HG02571 (cell line): ENCODE data around the gene RSRC1.
"Not testable (repeated sequence)": the region's sequence is repeated elsewhere in the genome, so short reads cannot be mapped to it uniquely, and the experiment has no call there.

Experiments used
- ATAC-seq: cut with Tn5 transposase; IDR thresholded peaks from one replicate; pipeline ENCODE4 v1.9.1; 2021; ENCODE audit warnings: mild to moderate bottlenecking, moderate library complexity; ENCODE audit not compliant: unreplicated experiment

The RSRC1 gene

DNA sequence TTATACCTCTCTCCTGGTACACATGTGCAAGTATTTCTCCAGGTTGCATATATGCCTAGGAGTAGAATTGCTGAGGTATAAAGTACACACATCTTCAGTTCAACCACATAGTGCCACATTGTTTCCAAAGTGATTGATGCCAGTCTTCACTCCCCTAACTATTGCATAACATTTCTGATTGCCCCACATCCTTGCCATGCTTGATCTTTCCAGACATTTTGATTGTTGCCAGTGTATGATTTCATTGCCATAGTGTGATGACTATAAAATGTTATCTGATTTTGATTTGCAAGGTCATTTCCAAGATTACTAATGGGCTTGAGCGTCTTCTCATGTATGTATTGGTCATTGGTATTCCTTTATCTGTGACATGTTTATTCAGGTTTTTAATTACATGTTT lies 400.0 kb downstream of the RSRC1 start:
- ATAC-seq, result no peak

- not testable (repeated sequence) for ATAC-seq
Measured at GRCh38 chr3:158516729-158517128, 406.8 kb downstream of the RSRC1 start.

GRCh38 chr3:158519776-158520175 lies 409.9 kb downstream of the RSRC1 start:
- no peak for ATAC-seq

DNA sequence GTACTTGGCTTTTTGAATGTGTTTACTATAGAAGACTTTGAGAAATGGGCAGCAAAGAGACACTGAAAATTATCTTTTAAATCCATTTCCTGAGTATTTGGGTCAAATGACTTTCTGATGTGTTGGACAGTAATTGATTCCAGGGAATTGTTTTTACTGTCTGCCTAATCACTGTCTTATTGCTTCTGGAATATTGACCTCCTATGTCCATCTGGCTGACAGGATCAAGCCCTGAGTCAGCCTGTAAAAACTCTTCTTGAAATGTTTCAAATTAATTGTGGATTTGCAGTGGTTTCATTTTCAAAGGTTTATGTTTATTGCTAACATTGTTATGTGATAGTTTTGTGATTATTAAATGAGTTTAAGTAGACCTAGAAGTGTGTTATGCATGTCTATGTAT lies 410.5 kb downstream of the RSRC1 start:
- no peak for ATAC-seq

DNA sequence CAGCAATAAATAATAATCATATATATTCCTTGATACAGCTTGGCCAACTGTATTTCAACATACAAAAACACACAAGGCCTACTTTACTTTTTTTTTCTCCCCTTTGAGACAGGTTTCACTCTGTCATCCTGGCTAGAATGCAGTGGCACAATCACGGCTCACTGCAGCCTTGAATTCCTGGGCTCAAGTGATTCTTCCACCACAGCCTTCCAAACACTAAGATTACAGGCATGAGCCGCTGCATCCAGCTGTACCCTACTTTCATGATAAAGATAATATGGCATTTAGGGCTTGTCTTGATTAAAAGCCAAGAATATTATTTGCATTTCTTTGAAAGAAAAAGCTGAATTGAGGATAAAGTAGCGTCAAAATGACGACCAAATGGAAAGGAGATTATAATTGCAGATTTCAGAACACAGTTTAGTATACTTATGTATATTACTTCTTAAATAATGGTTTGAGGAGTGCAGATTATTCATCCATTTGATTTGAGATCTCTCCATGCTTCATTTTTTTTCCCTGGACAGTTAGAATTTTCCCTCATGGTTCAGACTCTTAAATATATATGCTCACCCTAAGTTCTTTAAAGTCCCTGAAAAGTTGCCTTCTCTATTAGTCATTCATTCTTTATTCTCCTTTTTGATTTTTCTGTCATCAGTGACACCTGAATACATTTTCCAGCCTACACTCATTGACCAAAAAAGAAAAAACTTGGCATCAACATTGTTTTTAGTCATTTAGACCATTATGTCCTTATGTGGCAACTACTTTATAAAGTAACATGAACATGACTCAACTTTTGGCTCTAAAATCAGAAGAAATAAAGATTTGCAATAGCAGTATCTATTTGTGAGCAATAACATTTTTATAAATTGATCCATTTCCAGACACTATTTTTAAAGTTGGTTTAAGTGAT lies 412.6 kb downstream of the RSRC1 start:
- ATAC-seq, result no peak

GRCh38 chr3:158528076-158528674 lies 418.3 kb downstream of the RSRC1 start:
- ATAC-seq, result no peak

DNA sequence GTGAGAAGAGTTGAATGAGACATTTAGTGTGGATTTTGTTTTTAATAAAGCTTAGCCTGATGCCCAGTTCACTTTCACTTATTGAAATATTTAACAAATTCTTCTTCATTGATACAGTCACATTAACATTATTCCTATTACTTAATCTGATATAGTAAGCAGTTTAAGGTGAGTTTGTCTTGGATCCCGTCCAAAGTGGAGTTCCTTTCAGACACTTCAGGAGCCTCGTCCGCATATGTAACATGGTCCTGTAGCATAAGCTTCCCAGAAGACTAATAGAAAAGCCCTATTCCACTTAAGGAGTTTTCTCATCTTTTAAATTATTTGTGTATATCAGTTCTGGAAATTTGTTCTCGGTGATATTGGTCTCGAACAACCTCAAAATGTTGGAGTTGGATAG lies 421.4 kb downstream of the RSRC1 start:
- ATAC-seq, result no peak

- ATAC-seq, result no peak
Measured at GRCh38 chr3:158532099-158532734, 422.3 kb downstream of the RSRC1 start.

GRCh38 chr3:158535918-158536317 lies 426.0 kb downstream of the RSRC1 start:
- ATAC-seq, result no peak

GRCh38 chr3:158539414-158540014 lies 429.6 kb downstream of the RSRC1 start:
- ATAC-seq, result no peak

GRCh38 chr3:158540066-158540465 lies 430.2 kb downstream of the RSRC1 start:
- ATAC-seq, result no peak

DNA sequence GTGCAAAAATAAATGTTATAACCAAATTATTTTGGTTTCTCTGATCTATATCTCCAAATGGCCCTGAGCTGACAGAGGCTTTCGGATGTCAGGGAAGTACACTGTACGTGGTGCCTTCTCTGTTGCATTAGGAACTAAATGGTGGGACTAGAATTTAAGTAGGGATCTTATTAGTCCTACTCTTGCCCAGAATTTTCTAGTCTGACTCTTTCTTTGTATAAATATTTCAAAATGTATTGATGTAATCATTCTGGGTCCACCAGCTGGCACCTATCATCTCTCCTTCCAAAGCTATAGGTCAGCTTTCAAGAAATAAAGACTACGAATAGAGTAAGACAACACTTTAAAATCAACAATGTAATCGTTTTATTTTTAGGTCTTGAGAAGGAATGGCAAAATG lies 438.8 kb downstream of the RSRC1 start:
- no peak for ATAC-seq

DNA sequence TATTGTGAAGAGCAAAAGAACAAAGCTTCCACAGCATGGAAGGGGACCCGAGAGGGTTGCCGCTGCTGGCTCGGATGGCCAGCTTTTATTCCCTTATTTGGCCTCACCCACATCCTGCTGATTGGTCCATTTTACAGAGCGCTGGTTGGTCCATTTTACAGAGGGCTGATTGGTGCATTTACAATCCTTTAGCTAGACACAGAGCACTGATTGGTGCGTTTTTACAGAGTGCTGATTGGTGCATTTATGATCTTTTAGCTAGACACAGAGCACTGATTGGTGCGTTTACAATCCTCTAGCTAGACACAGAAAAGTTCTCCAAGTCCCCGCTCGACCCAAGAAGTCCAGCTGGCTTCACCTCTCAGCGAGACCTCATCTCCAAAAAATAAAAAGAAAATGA lies 440.0 kb downstream of the RSRC1 start:
- ATAC-seq, result not testable (repeated sequence)

DNA sequence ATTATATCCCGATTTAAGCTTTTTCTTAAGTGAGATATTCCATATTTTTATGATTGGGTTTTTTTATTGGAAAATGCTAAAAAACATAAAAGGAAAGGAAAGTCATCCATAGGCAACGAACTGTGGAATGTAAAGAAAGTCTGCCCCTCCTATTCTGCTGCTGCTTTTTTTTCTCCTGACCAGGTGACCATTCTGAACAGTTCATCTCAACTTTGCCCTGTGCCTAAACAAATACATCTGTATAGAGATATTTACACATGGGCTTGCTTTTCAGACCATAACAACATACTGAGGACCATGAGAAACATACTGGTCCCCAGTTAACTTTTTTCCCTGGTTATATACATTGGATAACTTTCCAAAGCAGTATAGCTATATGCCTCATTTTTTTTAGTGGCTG lies 442.2 kb downstream of the RSRC1 start:
- no peak for ATAC-seq

DNA sequence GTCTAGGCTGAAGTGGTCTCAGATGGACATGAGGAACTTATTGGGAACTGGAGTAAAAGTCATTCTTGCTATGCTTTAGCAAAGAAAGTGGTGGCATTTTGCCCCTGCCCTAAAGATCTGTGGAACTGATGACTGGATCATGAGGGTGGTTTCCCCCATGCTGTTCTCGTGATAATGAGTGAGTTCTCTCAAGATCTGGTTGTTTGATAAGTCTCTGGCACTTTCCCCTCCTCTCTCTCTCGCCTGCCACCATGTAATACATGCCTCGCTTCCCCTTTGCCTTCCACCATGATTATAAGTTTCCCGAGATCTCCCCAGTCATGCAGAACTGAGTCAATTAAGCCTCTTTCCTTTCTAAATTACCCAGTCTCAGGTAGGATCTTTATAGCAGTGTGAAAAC lies 449.6 kb downstream of the RSRC1 start:
- ATAC-seq, result no peak

GRCh38 chr3:158560979-158561378 lies 451.1 kb downstream of the RSRC1 start:
- no peak for ATAC-seq

- ATAC-seq, result no peak
Measured at GRCh38 chr3:158562674-158563073, 452.8 kb downstream of the RSRC1 start.

DNA sequence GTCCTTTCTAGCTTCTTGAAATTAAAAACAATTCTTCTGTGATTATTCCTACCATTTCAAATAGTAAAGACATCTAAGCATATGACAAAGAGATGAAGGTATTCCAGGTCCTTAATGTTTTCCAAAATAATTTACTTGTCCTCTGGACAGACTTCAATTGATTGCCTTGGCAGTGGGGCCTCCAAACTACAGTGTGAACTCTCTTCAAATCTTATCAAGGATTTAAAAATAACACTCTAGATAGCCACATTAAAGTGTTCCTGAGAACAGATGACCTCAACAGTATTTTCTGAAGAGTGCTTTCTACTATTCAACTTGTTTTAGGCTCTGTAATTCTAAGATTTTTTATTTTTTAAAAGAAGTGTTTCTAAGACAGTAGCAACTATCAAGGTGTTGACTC lies 453.2 kb downstream of the RSRC1 start:
- ATAC-seq, result no peak

DNA sequence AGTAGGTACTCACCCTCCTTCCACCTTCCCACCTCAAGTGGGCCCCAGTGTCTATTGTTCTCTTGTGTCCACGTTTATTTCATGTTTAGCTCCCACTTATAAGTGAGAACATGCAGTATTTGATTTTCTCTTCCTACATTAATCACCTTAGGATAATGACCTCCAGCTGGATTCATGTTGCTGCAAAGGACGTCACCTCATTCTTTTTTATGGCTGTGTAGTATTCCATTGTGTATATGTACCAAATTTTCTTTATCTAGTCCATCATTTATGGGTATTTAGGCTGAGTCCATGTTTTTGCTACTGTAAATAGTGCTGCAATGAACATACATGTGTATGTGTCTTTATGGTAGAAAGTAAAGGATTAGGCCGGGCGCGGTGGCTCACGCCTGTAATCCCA lies 455.2 kb downstream of the RSRC1 start:
- no peak for ATAC-seq

- ATAC-seq, result no peak
Measured at GRCh38 chr3:158568784-158569183, 458.9 kb downstream of the RSRC1 start.

- ATAC-seq, result no peak
Measured at GRCh38 chr3:158569794-158570193, 459.9 kb downstream of the RSRC1 start.
